CD4-positive, alpha-beta T cell treated with Interleukin-21 for 1 hour (primary cell): Measurements from ENCODE around the gene ALDH18A1.
A peak's percentile ranks its signal among the peaks of the same experiment; 100 is the strongest.

Experiments used
- DNase-seq: peaks from one replicate; pipeline ENCODE4 v3.0.0-alpha.2; 2020

Gene ALDH18A1

GRCh38 chr10:95574649-95575365, 81.7 kb downstream of the ALDH18A1 start:
- DNase-seq: no peak

- no peak for DNase-seq
Observed at GRCh38 chr10:95573964-95574604, 82.4 kb downstream of the ALDH18A1 start.

DNA sequence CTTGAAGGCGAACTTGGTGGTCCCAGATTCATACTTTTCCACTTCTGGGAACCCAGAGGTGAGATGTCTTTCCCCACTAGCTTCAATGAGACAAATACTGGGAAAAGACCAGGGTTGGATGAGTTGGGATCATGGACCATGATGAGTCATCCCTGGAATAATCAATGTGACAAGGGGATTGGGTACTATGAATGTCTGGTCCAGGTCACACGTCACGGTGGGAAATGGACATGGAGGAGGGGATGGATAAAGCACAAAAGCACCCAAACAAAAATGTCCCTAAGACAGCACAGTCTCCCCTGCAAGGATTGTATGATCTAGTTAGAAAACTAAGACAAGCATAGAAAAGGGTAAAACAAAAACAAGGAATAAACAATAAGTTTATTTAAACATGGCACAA, 83.0 kb downstream of the ALDH18A1 start:
- no peak for DNase-seq

- no peak for DNase-seq
Observed at GRCh38 chr10:95572131-95572820, 84.2 kb downstream of the ALDH18A1 start.

DNA sequence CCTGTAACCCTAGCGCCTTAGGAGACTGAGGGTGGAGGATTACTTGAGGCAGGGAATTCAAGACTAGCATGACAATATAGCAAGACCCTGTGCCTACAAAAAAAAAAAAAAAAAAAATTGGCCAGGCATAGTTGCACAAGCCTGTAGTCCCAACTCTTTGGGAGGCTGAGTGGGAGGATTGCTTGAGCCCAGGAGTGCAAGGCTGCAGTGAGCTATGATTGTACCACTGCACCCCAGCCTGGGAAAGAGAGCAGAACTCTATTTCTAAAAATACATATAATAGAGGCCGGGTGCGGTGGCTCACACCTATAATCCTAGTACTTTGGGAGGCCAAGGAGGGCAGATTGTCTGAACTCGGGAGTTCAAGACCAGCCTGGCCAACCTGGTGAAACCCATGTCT, 85.1 kb downstream of the ALDH18A1 start:
- no peak for DNase-seq

DNA sequence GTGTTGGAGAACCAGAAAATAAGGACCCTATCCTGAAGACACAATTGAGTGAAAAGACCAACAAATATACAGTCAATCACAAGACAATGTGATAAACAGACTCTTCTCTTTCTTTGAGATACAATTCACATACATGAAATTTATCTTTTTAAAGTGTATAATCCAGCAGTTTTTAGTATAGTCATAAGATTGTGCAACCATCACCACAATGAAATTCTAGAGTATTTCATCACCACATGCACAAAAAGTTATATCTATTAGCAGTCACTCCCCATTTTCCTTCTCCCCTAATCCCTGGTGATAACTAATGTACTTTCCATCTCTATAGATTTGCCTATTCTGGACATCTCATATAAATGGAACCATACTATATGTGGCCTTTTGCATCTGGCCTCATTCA, 87.1 kb downstream of the ALDH18A1 start:
- DNase-seq: no peak

DNA sequence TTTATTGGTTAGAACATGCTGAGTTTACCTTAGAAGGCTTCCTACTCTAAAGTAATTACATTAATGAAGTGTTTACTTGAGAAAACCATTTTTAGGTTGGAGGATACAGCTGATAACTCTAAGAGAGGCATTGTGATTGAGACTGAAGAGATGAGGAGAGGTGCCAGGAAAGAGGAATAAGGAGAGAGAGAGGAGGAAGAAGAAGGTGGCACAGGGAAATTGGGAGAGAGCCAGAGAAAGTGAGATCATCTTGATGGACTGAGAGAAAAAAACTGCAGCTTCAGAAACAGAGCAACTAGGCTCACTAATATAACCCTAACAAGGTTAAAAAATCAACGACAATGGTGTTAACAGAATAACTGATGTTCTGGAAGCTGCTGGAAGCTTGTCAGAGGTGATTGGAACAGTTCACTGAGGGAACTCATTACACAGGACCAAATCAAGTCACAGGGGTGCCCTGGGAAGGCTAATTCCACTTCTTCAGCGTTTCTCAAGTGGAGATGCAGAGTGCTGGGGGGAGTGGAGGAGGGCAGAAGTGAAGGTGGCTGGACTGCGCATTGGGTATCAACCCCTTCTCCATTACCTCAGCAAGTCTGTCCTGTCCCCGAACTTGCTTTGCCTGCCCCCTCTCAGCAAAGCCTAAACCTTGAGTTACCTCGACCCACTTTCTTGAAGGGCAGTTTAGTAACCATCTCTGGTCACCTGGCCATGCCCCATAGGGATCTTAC, 88.4 kb downstream of the ALDH18A1 start:
- no peak for DNase-seq

- DNase-seq: no peak
Observed at GRCh38 chr10:95566136-95566535, 90.4 kb downstream of the ALDH18A1 start.

- no peak for DNase-seq
Observed at GRCh38 chr10:95565336-95565735, 91.2 kb downstream of the ALDH18A1 start.

DNA sequence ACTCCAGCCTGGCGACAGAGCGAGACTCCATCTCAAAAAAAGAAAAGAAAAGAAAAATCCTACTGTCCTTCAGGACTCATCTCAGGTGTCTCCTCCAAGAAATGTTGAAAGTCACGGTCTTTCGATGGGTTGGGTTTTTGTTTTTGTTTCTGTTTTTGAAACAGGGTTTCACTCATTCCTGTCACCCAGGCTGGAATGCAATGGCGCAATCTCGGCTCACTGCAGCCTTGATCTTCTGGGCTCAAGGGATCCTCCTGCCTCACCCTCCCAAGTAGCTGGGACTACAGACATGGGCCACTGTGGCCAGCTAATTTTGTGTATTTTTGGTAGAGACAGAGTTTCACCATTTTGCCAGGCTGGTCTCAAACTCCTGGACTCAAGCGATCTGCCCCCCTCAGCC, 92.2 kb downstream of the ALDH18A1 start:
- no peak for DNase-seq

- no peak for DNase-seq
Observed at GRCh38 chr10:95562341-95562965, 94.1 kb downstream of the ALDH18A1 start.

DNA sequence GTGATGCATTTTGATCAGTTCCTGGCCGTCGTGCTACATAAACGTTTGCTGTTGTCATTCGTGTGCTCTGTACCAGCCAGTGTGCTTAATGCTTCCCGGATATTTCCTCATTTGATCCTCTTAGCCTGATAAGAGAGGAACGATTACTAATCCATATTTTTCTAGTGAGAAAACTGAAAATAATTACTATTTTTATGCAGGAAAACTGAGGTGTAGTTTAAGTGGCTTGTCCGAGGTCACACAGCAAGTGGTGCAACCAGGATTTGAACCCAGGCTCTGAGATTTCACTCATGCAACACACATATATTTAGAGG, 94.7 kb downstream of the ALDH18A1 start:
- DNase-seq: no peak

GRCh38 chr10:95561177-95561863, 95.2 kb downstream of the ALDH18A1 start, which contains the start of gene SORBS1:
Gene SORBS1, minus strand, starts transcription at chr10:95561371. Its CDS starts 120,236 bp downstream, at chr10:95441135.
- DNase-seq: peak; percentile 92

GRCh38 chr10:95560278-95561176, 96.0 kb downstream of the ALDH18A1 start:
- DNase-seq: peak; percentile 54

- no peak for DNase-seq
Observed at GRCh38 chr10:95559896-95560277, 96.6 kb downstream of the ALDH18A1 start.

DNA sequence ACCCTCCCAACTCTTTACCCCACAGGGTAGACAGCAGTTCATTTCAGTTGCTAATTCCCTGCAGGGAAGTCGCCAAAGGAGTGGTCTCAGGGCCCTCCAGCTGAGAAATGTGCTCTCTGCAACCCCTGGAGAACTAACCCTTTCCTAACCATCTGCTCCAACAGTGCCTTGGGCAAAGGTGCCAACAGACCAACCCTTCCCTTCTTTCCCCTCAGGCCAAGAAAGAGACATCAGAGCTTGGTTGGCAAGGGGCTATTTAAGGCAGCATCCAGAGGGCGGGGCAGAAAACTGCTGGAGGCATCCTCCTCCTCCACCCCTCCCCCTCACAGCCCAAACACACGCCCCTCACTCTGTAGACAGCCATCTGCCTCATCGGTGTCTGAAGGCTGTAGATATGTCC, 97.0 kb downstream of the ALDH18A1 start:
- DNase-seq: no peak

DNA sequence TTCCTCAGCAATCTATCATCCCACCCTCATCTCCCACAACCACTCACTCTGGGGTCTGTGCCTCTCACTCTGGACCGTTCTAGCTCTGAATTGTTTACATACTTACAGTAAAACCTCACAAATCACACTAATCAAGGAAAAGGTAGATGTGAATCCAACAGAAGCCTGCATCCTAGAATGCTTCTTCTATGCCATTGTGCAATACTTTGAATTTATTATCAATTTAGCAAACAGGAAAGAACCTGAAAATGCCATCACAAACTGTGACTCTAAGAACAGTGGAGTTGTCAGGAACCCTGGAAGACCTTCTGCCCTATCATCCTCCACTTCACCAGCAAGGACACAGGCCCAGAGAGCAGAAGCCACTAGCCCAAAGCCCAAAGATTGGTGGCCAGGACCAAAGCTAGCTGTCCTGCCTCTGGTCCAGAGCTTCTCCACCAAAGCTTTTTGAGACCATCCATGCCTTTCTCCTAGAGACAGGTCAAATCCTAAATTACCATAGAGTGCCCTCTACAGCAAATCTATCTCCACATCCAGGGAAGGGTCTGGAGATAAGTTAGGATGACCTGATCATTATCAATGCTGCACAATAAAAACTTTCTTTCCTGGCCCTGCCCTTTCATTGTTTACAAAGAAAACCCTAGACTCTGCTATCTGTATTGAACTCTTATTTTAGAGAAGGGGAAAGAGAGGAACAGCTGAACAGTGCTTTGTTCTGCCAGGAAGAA, 97.8 kb downstream of the ALDH18A1 start:
- no peak for DNase-seq

GRCh38 chr10:95556994-95557767, 99.3 kb downstream of the ALDH18A1 start:
- no peak for DNase-seq
